ENCODE results near the gene FBXO11.

Gene FBXO11

GRCh38 chr2:47822518-47822917, 83.8 kb downstream of the FBXO11 start:
- POLR2A ChIA-PET = no interaction called here
- CTCF ChIA-PET = no interaction called here

GRCh38 chr2:47819834-47820233, 86.5 kb downstream of the FBXO11 start:
- Histone ChIP-seq H3K36me3 (ENCODE audit: control insufficient read depth in 2 of 2, insufficient read depth in 1 of 2, low read length in 2 of 2) (peaks cover 53 to 75% of the 10 kb centered on the region in 2 experiments), H3K9me3 (ENCODE audit: control insufficient read depth, insufficient read depth, low read depth, low read length) (no peaks in the 10 kb centered on the region), H3K27ac (ENCODE audit: extremely low read depth, low read depth, low read length) (no peak overlapping the region), H3K4me3 (ENCODE audit: low read depth, low read length) (no peak overlapping the region), H3K4me1 (ENCODE audit: control insufficient read depth, insufficient read depth, low read length) (no peaks in the 10 kb centered on the region)
- CTCF ChIA-PET = interaction anchor here (0.6 kb wide), 1 partner anchor 87 kb away, joined by 3 read pairs; no protein-coding TSS in a partner anchor
- POLR2A ChIA-PET = no interaction called here
- TF ChIP-seq ZNF664 (tag by site-specific recombination; IDR thresholded peaks at IDR 0.05) = no peak
- no peak for TF ChIP-seq ZFP3 (tag by site-specific recombination; IDR thresholded peaks at IDR 0.05; ENCODE audit: low read depth)
- no peak for TF ChIP-seq ZNF600 (tag by site-specific recombination; IDR thresholded peaks at IDR 0.05)
- no peak for TF ChIP-seq ZNF701 (tag by site-specific recombination; IDR thresholded peaks at IDR 0.05)
- no peak for TF ChIP-seq ZNF747 (tag by site-specific recombination; IDR thresholded peaks at IDR 0.05)

More at GRCh38 chr2:47822518-47822917, 83.8 kb downstream of the FBXO11 start:
- H3K4me3 ChIP-seq (ENCODE audit: low read depth, low read length) = no peak overlapping the region
- no peaks in the 10 kb centered on the region for H3K4me1 ChIP-seq (ENCODE audit: control insufficient read depth, insufficient read depth, low read length)
- TF ChIP-seq ZNF658 (tag by site-specific recombination; IDR thresholded peaks at IDR 0.05) (no peak), ZNF350 (tag by site-specific recombination; IDR thresholded peaks at IDR 0.05) (no peak), ZSCAN5A (tag by site-specific recombination; IDR thresholded peaks at IDR 0.05) (no peak), ZNF776 (tag by site-specific recombination; IDR thresholded peaks at IDR 0.05; ENCODE audit: borderline replicate concordance) (no peak), ZNF398 (tag by site-specific recombination; IDR thresholded peaks at IDR 0.05) (no peak), ZNF785 (tag by site-specific recombination; IDR thresholded peaks at IDR 0.05) (no peak), ZNF585B (tag by site-specific recombination; IDR thresholded peaks at IDR 0.05) (no peak), ZNF701 (tag by site-specific recombination; IDR thresholded peaks at IDR 0.05) (no peak)
- no peak overlapping the region for H3K27ac ChIP-seq (ENCODE audit: extremely low read depth, low read depth, low read length)
- no peaks in the 10 kb centered on the region for H3K9me3 ChIP-seq (ENCODE audit: control insufficient read depth, insufficient read depth, low read depth, low read length)
- peaks cover 51 to 54% of the 10 kb centered on the region in 2 experiments for H3K36me3 ChIP-seq (ENCODE audit: control insufficient read depth in 2 of 2, insufficient read depth in 1 of 2, low read length in 2 of 2)

GRCh38 chr2:47818777-47819176, 87.5 kb downstream of the FBXO11 start:
- ChIA-PET CTCF (interaction anchor here (0.7 kb wide), 1 partner anchor 288 kb away, joined by 3 read pairs; no protein-coding TSS in a partner anchor), POLR2A (no interaction called here)
- no peak for TF ChIP-seq ZNF169 (tag by site-specific recombination; IDR thresholded peaks at IDR 0.05)
- Histone ChIP-seq H3K9me3 (ENCODE audit: control insufficient read depth, insufficient read depth, low read depth, low read length) (no peaks in the 10 kb centered on the region), H3K36me3 (ENCODE audit: control insufficient read depth in 2 of 2, insufficient read depth in 1 of 2, low read length in 2 of 2) (peaks cover 45 to 76% of the 10 kb centered on the region in 2 experiments), H3K27ac (ENCODE audit: extremely low read depth, low read depth, low read length) (no peak overlapping the region), H3K4me3 (ENCODE audit: low read depth, low read length) (no peak overlapping the region), H3K4me1 (ENCODE audit: control insufficient read depth, insufficient read depth, low read length) (no peaks in the 10 kb centered on the region)

- Histone ChIP-seq H3K36me3 (ENCODE audit: control insufficient read depth in 2 of 2, insufficient read depth in 1 of 2, low read length in 2 of 2) (peaks cover 42 to 78% of the 10 kb centered on the region in 2 experiments), H3K4me3 (ENCODE audit: low read depth, low read length) (no peak overlapping the region), H3K9me3 (ENCODE audit: control insufficient read depth, insufficient read depth, low read depth, low read length) (no peaks in the 10 kb centered on the region), H3K27ac (ENCODE audit: extremely low read depth, low read depth, low read length) (no peak overlapping the region), H3K4me1 (ENCODE audit: control insufficient read depth, insufficient read depth, low read length) (no peaks in the 10 kb centered on the region)
- ChIA-PET POLR2A (no interaction called here), CTCF (no interaction called here)
- TF ChIP-seq ZNF391 (tag by site-specific recombination; IDR thresholded peaks at IDR 0.05; ENCODE audit: borderline replicate concordance, low read depth) = no peak
- TF ChIP-seq ZBTB17 (tag by site-specific recombination; IDR thresholded peaks at IDR 0.05) = no peak
- TF ChIP-seq ZBTB49 (tag by site-specific recombination; IDR thresholded peaks at IDR 0.05; ENCODE audit: low read depth) = no peak
Measured at GRCh38 chr2:47815764-47816163, 90.5 kb downstream of the FBXO11 start.
